ENCODE results near the gene NHSL2. TPM values are rescaled to one million over a fixed set of nuclear protein-coding genes. Genes with fewer than 3 reads are reported as not detected.

NHSL2 gene
- total and polyA plus RNA-seq, 2 of the 13 experiments (the other 11 are each of a cell fraction or from before 2014, with no cell fraction given), result not detected

GRCh38 chrX:71928856-71929255 is 18.2 kb downstream of the NHSL2 start (continued):
- no peak for TF ChIP-seq NFAT5 (CRISPR knock-in tag; IDR thresholded peaks at IDR 0.05)

- H3K9me3 ChIP-seq (ENCODE audit: low read length), result no peaks in the 10 kb centered on the region
- BruUV-seq (replicated peaks), result no TSS peak
- in situ Hi-C loops (cut with HindIII; ENCODE audit: extremely low pct_ligation_motif_present, low pct_unique_long_range_greater_than_20kb), result no loop called here
- WGBS (ENCODE audit: low lambda C conversion rate), result 15% methylated on average over 1 of the region's 1 CpG
- FAIRE-seq, result no peak
- DNase-seq (ENCODE audit: low spot score), result no peak
- H2AFZ ChIP-seq (ENCODE audit: low read length), result no peak overlapping the region
- POLR2A ChIA-PET, result no interaction called here
- CTCF ChIA-PET (ENCODE audit: low intra/inter-chr PET ratio, low total read pairs), result no interaction called here
- no peaks in the 10 kb centered on the region for H3K4me1 ChIP-seq (ENCODE audit: insufficient read depth, low read length)
- no peaks in the 10 kb centered on the region for H3K79me2 ChIP-seq (ENCODE audit: insufficient read depth, low read length)
- no peak for ATAC-seq
- intact Hi-C loops (cut with micrococcal nuclease; ENCODE audit: unreplicated experiment), result no loop called here
- no peaks in the 10 kb centered on the region for H4K20me1 ChIP-seq (ENCODE audit: insufficient read depth, low read length)
- H3K27me3 ChIP-seq (ENCODE audit: control insufficient read depth in 1 of 2, insufficient read depth in 2 of 2, low read length in 2 of 2), result no peaks in the 10 kb centered on the region
- no peak overlapping the region for H3K27ac ChIP-seq (ENCODE audit: extremely low read length, insufficient read depth, low read length)
- no peak overlapping the region for H3K9ac ChIP-seq (ENCODE audit: insufficient read depth, low read depth, low read length)
- no peaks in the 10 kb centered on the region for H3K36me3 ChIP-seq (replicated peaks in 1 of 2; ENCODE audit: control insufficient read depth in 1 of 2, insufficient read depth in 2 of 2, low read length in 2 of 2)
- H3K4me2 ChIP-seq (ENCODE audit: low read depth, low read length), result no peak overlapping the region
- no peak overlapping the region for H3K4me3 ChIP-seq (replicated peaks in 1 of 3; ENCODE audit: insufficient read depth in 1 of 3, low read depth in 2 of 3, low read length in 3 of 3)
- TF ChIP-seq RFX5 (IDR thresholded peaks at IDR 0.05; ENCODE audit: low read depth, low read length), result no peak
- no peak for TF ChIP-seq ZNF510 (CRISPR knock-in tag; IDR thresholded peaks at IDR 0.05; ENCODE audit: low read depth)
- TF ChIP-seq ZNF577 (CRISPR knock-in tag; IDR thresholded peaks at IDR 0.05; ENCODE audit: borderline replicate concordance, low read depth), result no peak
- TF ChIP-seq ZSCAN30 (CRISPR knock-in tag; IDR thresholded peaks at IDR 0.05), result no peak
- TF ChIP-seq ZNF251 (CRISPR knock-in tag; IDR thresholded peaks at IDR 0.05), result no peak
- no peak for TF ChIP-seq ZNF143 (CRISPR knock-in tag; IDR thresholded peaks at IDR 0.05)
- TF ChIP-seq PLSCR1 (CRISPR knock-in tag; IDR thresholded peaks at IDR 0.05; ENCODE audit: borderline replicate concordance), result no peak
- no peak for TF ChIP-seq HNF4A (CRISPR knock-in tag; IDR thresholded peaks at IDR 0.05)
- TF ChIP-seq CENPBD1 (CRISPR knock-in tag; IDR thresholded peaks at IDR 0.05; ENCODE audit: borderline replicate concordance, low read depth), result no peak
- TF ChIP-seq SALL2 (CRISPR knock-in tag; IDR thresholded peaks at IDR 0.05), result no peak
Observed at GRCh38 chrX:71930298-71930697, 19.7 kb downstream of the NHSL2 start.

Data from HepG2 (cell line).